NCI-H510A treated with DMSO at 0.1 percent for 48 hours (cell line): ENCODE data around the gene DYNC2I2.
"Not testable (repeated sequence)": the region's sequence is repeated elsewhere in the genome, so short reads cannot be mapped to it uniquely, and the experiment has no call there.

Source experiments
- DNase-seq: peaks from one replicate; lab custom pipeline; 2025; lab: John Stamatoyannopoulos, UW

The DYNC2I2 gene

DNA sequence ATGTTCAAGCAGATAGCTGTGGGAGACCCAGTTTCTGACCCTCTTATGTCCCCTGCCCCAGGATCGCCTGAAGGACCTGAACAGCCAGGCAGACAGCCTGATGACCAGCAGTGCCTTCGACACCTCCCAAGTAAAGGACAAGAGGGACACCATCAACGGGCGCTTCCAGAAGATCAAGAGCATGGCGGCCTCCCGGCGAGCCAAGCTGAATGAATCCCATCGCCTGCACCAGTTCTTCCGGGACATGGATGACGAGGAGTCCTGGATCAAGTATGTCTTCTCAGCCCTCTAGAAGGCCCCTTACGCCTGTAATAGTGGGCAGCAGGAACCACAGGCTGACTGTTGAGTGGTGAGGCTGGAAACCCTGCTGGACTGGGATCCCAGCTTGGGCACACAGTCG is 41.1 kb downstream of the DYNC2I2 start:
- DNase-seq, result no peak

DNA sequence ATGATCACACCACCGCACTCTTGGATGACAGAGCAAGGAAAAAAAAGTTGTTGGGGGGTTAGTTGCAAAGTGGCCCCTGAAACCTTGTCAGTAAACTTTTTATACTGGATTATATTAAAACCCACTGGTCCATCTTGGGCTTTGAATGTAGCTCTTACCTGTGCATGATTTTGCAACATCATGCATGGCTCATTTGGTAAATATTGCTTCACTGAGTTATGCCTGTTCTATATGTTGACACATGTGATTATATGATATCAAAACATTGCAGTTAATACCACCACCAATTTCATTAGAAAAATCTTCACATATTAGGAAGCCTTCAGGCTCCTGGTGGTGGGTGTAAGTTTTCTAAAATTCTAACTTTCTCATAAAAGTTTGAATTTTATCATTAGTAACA is 41.9 kb downstream of the DYNC2I2 start:
- DNase-seq, result no peak

DNA sequence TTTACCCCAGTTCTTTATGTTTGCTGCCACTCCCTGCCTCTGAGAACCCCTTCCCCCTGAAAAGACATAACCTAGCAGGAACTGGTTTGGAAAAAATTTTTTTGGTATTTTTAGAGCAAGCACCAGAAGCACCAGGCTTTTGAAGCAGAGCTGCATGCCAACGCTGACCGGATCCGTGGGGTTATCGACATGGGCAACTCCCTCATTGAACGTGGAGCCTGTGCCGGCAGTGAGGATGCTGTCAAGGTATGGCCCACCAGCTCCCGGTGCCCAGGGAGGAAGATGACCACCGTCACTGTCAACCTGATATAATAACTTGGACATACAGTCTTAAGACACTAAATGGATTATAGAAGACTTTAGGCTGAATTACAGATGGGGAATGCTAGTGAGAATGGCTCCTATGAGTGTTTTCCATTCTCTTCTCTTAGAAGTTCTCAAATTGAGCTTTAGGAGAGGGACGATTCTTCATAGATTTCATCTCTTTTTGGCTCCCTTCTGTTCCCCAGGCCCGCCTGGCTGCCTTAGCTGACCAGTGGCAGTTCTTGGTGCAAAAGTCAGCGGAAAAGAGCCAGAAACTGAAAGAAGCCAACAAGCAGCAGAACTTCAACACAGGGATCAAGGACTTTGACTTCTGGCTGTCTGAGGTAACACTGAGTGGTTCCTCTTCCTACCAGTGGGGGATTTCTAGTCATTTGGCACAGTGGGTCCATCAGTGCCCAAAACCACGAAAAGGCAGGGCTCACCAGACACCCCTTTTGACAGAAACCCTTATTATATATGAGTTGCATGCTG is 44.9 kb downstream of the DYNC2I2 start:
- DNase-seq, result no peak

DNA sequence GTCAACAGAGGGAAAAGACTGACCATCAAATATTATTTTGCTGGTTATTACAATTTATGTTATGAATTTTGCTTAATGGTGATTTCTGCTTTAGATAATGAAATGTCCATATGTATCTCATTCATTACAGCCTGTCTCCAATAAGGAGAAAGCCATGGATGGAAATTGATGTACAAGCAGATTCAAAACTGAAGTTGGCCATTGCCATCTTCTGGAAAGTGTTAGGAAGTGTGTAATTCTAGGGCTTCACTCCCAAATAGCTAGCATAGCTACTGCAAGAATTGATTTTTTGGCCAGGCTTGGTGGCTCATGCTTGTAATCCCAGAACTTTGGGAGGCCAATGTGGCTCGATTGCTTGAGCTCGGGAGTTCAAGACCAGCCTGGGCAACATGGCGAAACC is 45.8 kb downstream of the DYNC2I2 start:
- no peak for DNase-seq

DNA sequence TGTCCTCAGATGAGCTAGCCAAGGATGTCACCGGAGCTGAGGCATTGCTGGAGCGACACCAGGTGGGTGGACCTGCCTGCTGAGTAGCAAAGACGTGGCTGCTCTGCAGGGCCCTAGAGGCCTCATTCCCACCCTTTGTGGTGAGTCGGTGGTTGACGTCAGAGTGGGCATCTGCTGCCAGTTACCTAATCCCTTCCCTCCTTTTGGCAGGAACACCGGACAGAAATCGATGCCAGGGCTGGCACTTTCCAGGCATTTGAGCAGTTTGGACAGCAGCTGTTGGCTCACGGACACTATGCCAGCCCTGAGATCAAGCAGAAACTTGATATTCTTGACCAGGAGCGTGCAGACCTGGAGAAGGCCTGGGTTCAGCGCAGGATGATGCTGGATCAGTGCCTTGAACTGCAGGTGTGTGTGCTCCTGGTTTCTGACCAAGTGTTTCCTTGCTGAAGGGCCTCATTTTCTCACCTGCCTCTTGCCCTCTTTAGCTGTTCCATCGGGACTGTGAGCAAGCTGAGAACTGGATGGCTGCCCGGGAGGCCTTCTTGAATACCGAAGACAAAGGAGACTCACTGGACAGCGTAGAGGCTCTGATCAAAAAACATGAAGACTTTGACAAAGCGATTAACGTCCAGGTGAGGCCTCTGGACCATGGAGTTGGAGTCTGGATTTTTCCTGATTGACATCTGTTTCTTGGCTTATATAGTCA is 48.9 kb downstream of the DYNC2I2 start:
- DNase-seq, result no peak

DNA sequence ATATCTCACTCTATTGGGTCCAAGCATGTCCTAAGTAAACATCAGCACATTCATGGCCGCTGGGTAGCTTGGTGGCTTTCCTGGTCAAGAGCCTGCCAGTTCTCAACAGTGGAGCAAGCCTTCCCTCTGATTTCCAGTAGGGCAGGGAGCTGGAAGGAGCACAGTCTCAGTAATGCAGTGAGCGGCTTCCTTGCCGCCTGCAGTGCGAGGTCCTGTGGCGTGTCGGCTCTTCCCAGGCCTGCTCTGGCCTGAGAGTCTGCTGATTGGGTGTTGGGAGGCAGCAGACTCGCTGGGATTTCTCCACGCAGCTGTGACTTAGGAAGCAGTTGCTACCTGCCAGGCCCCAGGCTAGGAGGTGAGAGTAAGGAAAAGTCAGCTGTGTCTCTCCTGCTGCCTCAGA is 53.0 kb downstream of the DYNC2I2 start:
- no peak for DNase-seq

DNA sequence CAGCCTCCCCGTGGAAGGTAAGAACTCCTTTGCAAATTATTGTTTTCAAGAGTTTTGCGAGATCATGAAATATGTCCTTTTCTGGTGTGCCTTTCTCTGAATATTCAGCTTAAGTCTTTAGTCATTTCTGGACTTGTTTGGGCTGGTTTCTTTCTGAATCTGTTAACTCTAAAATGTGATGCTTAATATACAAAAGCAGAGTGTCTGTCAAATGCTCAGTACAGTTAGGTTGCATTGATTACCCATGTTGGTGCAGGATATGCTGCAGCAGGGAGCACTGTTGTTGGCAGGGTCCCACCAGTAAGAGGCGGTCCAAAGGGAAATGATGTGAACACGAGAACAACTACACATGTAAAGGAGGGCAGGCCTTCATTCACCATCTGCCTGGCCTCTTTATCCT is 56.5 kb downstream of the DYNC2I2 start:
- DNase-seq, result no peak

DNA sequence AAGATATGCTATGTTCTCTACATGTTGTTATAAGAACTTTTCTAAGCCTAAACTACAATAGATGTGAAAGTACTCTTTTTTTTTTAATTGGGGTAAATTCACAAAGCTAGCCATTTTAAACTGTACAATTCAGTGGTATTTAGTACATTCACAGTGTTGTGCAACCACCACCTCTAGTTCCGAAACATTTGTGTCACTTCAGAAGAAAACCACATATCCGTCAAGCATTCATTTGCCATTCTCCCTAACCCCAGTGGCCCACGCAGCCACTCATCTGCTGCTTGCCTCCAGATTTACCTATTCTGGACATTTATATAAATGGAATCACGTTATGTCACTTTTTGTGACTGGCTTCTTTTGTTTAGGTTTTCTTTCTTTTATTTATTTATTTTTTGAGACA is 61.2 kb downstream of the DYNC2I2 start:
- DNase-seq, result no peak

DNA sequence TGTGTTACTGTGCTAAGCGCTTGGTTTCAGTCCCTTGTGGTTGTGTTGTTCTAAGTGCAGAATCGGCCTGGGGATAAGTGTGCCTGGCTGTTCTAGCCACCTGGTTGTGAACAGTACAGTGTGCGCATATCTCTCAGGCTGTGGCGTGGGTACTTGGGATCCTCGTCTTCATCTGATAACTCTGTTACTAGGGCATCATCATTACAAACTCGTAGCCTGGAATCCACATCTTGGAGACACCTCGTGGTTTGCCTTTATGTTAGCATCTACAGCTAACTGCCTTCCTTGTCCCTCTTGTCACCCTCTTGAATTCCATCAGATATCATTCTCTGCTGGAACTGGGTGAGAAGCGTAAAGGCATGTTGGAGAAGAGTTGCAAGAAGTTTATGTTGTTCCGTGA is 62.8 kb downstream of the DYNC2I2 start:
- DNase-seq, result no peak

DNA sequence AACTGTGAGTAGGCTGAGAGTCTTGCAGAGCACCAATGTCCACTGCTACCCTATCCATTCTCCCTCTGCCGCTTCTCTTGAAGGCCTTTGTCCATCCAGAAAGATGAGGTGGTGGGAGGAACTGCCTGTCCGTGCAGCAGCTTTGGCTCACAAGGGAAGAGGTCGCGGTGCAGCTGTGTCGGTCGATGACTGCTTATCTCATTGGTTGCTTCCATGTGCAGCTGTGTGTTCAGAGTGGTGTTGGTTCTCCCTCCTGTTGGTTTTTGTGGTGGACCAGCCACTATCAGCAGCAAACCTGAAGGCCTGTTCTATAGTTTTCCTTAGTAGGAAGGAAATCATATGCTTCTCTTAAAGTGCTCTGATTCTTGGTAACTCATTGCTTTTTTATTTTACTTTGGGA is 63.6 kb downstream of the DYNC2I2 start:
- no peak for DNase-seq

DNA sequence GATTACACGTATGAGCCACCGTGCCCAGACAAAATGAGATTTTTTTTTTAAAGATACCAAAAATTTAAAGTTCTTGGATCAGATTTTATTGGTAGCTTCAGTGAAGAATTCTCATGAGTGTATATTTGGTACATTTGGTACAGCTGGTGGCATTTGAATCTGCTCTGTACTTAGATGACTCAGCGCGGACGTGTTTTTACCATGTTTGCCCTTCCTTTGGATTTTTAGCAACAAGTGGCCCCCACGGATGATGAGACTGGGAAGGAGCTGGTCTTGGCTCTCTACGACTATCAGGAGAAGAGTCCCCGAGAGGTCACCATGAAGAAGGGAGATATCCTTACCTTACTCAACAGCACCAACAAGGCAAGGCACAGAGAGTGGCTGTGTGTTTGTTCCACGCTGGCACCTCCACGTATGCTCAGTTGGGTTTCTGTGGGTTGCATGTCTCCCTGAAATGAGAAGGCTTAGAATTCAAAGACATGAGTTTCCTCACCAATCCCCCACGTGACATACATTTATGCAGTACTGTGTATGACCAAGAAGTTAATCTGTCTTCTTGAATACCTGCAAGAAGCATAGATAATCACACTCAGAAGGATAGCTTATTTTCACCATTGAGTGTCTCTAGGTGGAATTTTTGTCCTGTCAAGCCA is 67.9 kb downstream of the DYNC2I2 start:
- DNase-seq, result no peak

DNA sequence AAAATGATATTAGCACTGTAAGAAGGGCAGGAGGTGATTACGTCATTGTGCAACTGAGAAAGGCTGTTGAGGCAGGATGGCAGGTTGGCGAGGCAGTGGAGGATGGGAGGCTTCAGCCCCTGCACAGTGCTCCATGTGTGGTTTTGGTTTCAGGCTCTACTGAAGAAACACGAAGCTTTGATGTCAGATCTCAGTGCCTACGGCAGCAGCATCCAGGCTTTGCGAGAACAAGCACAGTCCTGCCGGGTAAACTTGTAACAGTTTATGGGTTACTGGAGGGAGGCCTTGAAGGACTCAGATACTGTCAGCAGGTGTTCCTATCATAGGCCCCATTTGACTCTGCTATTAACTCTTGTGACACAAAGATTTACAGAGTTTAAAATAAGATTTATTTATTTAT is 69.2 kb downstream of the DYNC2I2 start:
- no peak for DNase-seq

DNA sequence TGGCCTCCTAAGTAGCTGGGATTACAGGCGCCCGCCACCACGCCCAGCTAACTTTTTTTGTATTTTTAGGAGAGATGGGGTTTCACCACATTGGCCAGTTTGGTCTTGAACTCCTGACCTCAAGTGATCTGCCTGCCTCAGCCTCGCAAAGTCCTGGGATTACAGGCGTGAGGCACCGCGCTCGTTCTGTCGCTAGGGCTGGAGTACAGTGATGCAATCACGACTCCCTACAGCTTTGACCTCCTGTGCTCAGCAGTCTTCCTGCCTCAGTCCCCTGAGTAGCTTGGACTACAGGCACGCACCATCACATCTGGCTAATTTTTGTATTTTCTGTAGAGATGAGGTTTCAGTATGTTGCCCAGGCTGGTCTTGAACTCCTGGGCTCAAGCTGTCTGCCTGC is 69.7 kb downstream of the DYNC2I2 start:
- DNase-seq, result not testable (repeated sequence)

DNA sequence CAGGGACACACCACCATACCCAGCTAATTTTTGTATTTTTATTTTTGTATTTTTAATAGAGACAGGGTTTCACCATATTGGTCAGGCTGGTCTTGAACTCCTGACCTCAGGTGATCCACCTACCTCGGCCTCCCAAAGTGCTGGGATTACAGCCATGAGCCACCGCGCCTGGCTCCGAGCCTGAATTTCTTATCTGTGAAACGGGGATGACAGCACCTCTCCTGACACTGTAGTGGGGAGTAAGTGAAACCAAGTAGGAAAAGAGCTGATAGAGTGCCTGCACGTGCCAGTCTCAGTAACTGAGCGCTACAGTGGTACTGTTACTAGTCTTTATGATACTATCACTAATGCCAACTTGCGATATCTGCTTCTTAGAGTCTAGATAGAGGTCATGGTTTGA is 71.5 kb downstream of the DYNC2I2 start:
- not testable (repeated sequence) for DNase-seq
